Measurements from ENCODE around the gene CCDC47. TPM values are rescaled to one million over a fixed set of nuclear protein-coding genes. Genes with fewer than 3 reads are reported as not detected.

The CCDC47 gene
- total RNA-seq, 1 experiment from 2014 or later, result 80.5 TPM

DNA sequence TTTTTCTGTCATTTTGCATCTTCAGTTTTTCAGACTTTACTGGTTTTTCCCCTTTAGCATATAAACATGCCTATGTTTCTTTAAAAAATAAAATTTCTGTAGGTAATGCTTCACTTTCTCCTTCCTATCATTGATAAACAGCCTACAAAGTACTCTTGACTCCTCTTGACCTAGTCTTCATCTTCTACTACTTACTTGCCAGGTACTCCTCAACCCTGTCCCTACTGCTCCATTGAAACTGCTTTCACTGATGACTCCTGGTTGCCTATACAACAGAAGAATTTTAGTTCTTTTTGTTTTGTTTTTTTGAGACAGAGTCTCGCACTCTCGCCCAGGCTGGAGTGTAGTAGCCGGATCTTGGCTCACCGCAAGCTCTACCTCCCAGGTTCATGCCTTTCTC lies 7.5 kb upstream of the CCDC47 start:
- peak overlapping the region; percentile 17 for H3K27ac Mint-ChIP-seq (ENCODE audit: unreplicated experiment)

DNA sequence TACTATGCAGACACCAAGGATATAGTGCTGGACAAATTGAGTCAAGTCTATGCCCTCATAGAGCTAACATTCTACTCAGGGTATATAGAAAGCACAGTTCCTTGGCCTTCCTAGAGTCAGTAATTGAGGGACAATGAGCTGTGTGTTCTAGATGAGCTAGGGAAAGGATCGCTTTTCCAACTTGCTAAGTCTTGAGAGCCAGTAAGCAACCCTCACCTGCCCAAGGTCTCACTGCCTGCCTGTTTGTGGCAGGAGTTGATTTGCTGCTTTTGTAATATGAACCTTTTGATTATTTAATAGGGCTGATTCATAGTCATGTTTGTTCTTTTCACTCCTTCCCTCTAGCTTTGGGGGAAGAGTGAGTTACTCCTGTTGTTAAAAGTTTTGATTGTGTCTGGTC lies 7.1 kb upstream of the CCDC47 start:
- CTCF ChIA-PET, result interaction anchor here (0.8 kb wide), 1 partner anchor 74 kb away, joined by 3 read pairs; no protein-coding TSS in a partner anchor

More for the DNA sequence above, 7.5 kb upstream of the CCDC47 start:
- DNase-seq, result no peak
- peaks cover 64% of the 10 kb centered on the region for H3K4me1 Mint-ChIP-seq (ENCODE audit: low read depth, unreplicated experiment)
- H3K4me3 Mint-ChIP-seq (ENCODE audit: low read depth, unreplicated experiment), result peak overlapping the region; percentile 0
- intact Hi-C loops (cut with micrococcal nuclease; ENCODE audit: unreplicated experiment), result no loop called here
- TF ChIP-seq, protein P1, sequence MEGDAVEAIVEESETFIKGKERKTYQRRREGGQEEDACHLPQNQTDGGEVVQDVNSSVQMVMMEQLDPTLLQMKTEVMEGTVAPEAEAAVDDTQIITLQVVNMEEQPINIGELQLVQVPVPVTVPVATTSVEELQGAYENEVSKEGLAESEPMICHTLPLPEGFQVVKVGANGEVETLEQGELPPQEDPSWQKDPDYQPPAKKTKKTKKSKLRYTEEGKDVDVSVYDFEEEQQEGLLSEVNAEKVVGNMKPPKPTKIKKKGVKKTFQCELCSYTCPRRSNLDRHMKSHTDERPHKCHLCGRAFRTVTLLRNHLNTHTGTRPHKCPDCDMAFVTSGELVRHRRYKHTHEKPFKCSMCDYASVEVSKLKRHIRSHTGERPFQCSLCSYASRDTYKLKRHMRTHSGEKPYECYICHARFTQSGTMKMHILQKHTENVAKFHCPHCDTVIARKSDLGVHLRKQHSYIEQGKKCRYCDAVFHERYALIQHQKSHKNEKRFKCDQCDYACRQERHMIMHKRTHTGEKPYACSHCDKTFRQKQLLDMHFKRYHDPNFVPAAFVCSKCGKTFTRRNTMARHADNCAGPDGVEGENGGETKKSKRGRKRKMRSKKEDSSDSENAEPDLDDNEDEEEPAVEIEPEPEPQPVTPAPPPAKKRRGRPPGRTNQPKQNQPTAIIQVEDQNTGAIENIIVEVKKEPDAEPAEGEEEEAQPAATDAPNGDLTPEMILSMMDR (IDR thresholded peaks at IDR 0.05; ENCODE audit: unreplicated experiment), result no peak
- H3K36me3 Mint-ChIP-seq (ENCODE audit: insufficient read depth, unreplicated experiment), result peaks cover 25% of the 10 kb centered on the region
- BruUV-seq (replicated peaks), result no TSS peak
- no peaks in the 10 kb centered on the region for H3K27me3 Mint-ChIP-seq (ENCODE audit: unreplicated experiment)
- H3K9me3 Mint-ChIP-seq (ENCODE audit: low read depth, unreplicated experiment), result no peaks in the 10 kb centered on the region
- CTCF ChIA-PET, result no interaction called here

DNA sequence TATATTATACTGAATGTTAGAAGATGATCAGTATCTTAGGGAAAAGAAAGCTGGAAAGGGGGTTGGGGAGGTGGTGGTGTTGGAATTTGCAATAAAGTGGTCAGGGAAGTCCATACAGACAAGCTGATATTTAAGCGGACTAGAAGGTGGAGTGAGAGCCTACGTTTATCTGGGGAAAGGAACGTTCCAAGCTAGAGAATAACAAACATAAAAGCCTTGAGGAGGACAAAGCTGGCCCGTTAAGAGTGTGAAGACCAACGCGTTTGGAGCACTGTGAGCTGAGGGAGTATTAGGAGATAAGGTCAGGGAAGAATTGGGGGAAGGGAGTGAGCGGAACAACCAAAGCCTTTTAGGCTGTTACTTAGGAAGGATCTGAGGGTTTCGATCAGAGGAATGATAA lies 2.0 kb upstream of the CCDC47 start:
- H3K27ac Mint-ChIP-seq (ENCODE audit: unreplicated experiment), result peak overlapping the region; percentile 72
- CTCF ChIA-PET, result interaction anchor here (0.6 to 1.7 kb wide), 2 partner anchors 9 to 65 kb away, joined by 3 to 8 read pairs; no protein-coding TSS in a partner anchor
- BruUV-seq (replicated peaks), result no TSS peak
- H3K4me1 Mint-ChIP-seq (ENCODE audit: low read depth, unreplicated experiment), result peaks cover 50% of the 10 kb centered on the region
- H3K9me3 Mint-ChIP-seq (ENCODE audit: low read depth, unreplicated experiment), result peaks cover 2% of the 10 kb centered on the region
- H3K36me3 Mint-ChIP-seq (ENCODE audit: insufficient read depth, unreplicated experiment), result peaks cover 49% of the 10 kb centered on the region
- intact Hi-C loops (cut with micrococcal nuclease; ENCODE audit: unreplicated experiment), result no loop called here
- TF ChIP-seq, protein P1 (IDR thresholded peaks at IDR 0.05; ENCODE audit: unreplicated experiment), result no peak
- no peak for DNase-seq
- H3K4me3 Mint-ChIP-seq (ENCODE audit: low read depth, unreplicated experiment), result peak overlapping the region; percentile 73
- no peaks in the 10 kb centered on the region for H3K27me3 Mint-ChIP-seq (ENCODE audit: unreplicated experiment)

More for the DNA sequence above, 7.1 kb upstream of the CCDC47 start:
- Mint-ChIP-seq H3K27ac (ENCODE audit: unreplicated experiment) (peak overlapping the region; percentile 17), H3K36me3 (ENCODE audit: insufficient read depth, unreplicated experiment) (peaks cover 26% of the 10 kb centered on the region), H3K9me3 (ENCODE audit: low read depth, unreplicated experiment) (no peaks in the 10 kb centered on the region), H3K27me3 (ENCODE audit: unreplicated experiment) (no peaks in the 10 kb centered on the region), H3K4me3 (ENCODE audit: low read depth, unreplicated experiment) (no peak overlapping the region), H3K4me1 (ENCODE audit: low read depth, unreplicated experiment) (peaks cover 69% of the 10 kb centered on the region)
- TF ChIP-seq, protein P1 (IDR thresholded peaks at IDR 0.05; ENCODE audit: unreplicated experiment), result no peak
- no TSS peak for BruUV-seq (replicated peaks)
- intact Hi-C loops (cut with micrococcal nuclease; ENCODE audit: unreplicated experiment), result no loop called here
- peak; percentile 49 for DNase-seq

DNA sequence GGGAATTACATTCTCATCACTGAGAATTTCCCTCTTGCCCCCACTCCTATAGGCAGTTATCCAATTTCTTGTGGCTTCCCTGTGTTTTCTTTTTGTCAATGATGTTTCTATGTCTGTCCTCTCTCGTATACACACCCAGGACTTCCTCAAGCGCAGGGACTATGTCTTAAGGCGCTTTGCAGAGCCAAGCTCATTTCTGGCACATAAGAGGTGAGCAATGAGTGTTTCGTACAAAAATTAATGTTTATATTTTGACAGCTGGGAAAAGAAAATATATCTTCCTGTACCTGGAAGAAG lies 1.5 kb upstream of the CCDC47 start:
- intact Hi-C loops (cut with micrococcal nuclease; ENCODE audit: unreplicated experiment), result no loop called here
- peaks cover 50% of the 10 kb centered on the region for H3K4me1 Mint-ChIP-seq (ENCODE audit: low read depth, unreplicated experiment)
- H3K27me3 Mint-ChIP-seq (ENCODE audit: unreplicated experiment), result no peaks in the 10 kb centered on the region
- DNase-seq, result no peak
- H3K27ac Mint-ChIP-seq (ENCODE audit: unreplicated experiment), result peak overlapping the region; percentile 72
- H3K36me3 Mint-ChIP-seq (ENCODE audit: insufficient read depth, unreplicated experiment), result peaks cover 54% of the 10 kb centered on the region
- TF ChIP-seq, protein P1 (IDR thresholded peaks at IDR 0.05; ENCODE audit: unreplicated experiment), result no peak
- peak overlapping the region; percentile 73 for H3K4me3 Mint-ChIP-seq (ENCODE audit: low read depth, unreplicated experiment)
- peaks cover 2% of the 10 kb centered on the region for H3K9me3 Mint-ChIP-seq (ENCODE audit: low read depth, unreplicated experiment)
- BruUV-seq (replicated peaks), result TSS peak; percentile 34
- CTCF ChIA-PET, result interaction anchor here (0.6 to 1.7 kb wide), 3 partner anchors 10 to 65 kb away, joined by 3 to 8 read pairs (median 3); no protein-coding TSS in a partner anchor
